ENCODE results near the gene PHACTR1. TPM values are rescaled to one million over a fixed set of nuclear protein-coding genes. Genes with fewer than 3 reads are reported as not detected.

Gene PHACTR1
- total RNA-seq, 2 donors from 2014 or later, result 2.8 to 6.3 TPM

GRCh38 chr6:13332349-13332706 is 615.8 kb downstream of the PHACTR1 start:
- Mint-ChIP-seq H3K4me1 (peaks cover 19% of the 10 kb centered on the region), H3K4me3 (no peak overlapping the region), H3K36me3 (ENCODE audit: low read depth) (no peaks in the 10 kb centered on the region), H3K27me3 (ENCODE audit: insufficient read depth) (no peaks in the 10 kb centered on the region), H3K27ac (no peak overlapping the region), H3K9me3 (no peaks in the 10 kb centered on the region)
- Histone ChIP-seq H3K4me1 (ENCODE audit: control insufficient read depth, insufficient read depth, low read length) (no peaks in the 10 kb centered on the region), H3K27me3 (ENCODE audit: control insufficient read depth, insufficient read depth, low read length, poor library complexity, severe bottlenecking) (no peaks in the 10 kb centered on the region), H3K4me3 (ENCODE audit: low read length) (no peak overlapping the region), H3K36me3 (ENCODE audit: control insufficient read depth, insufficient read depth, low read length) (no peaks in the 10 kb centered on the region), H3K27ac (ENCODE audit: low read depth, low read length) (no peak overlapping the region), H3K9ac (ENCODE audit: extremely low read depth, low read length, poor library complexity, severe bottlenecking) (no peak overlapping the region), H3K9me3 (ENCODE audit: control insufficient read depth, low read length) (no peaks in the 10 kb centered on the region)
- TF ChIP-seq CTCF (conservative IDR thresholded peaks at IDR 0.05), result no peak
- peak; percentile 26 for DNase-seq
- WGBS, 2 experiments (ENCODE audit: insufficient coverage in 1 of 2, insufficient read length in 1 of 2), result 91 to 92% methylated on average over 2 of the region's 2 CpGs

DNA sequence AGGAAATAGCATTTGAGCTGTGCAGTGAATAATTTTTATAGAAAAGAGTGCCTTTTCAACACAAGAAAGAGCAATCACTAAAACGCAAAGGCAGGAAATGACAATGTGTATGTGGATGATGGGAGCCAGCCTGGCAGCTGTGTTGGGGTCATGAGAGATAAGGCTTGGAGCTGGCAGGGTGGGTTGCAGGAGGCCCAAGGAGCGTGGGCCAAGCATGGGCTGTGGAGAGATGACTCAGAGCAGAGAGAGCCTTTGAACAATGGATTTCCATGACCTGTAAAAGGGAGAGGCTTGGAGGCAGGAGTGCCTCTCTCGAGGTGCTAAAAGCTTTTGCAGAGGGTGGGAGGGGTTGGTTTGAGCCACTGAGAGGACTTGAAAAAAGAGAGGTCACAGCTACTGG is 618.4 kb downstream of the PHACTR1 start:
- no peak overlapping the region for H3K4me3 Mint-ChIP-seq
- Histone ChIP-seq H3K27ac (ENCODE audit: low read depth, low read length) (no peak overlapping the region), H3K4me3 (ENCODE audit: low read length) (no peak overlapping the region), H3K27me3 (ENCODE audit: control insufficient read depth, insufficient read depth, low read length, poor library complexity, severe bottlenecking) (no peaks in the 10 kb centered on the region), H3K9me3 (ENCODE audit: control insufficient read depth, low read length) (no peaks in the 10 kb centered on the region), H3K9ac (ENCODE audit: extremely low read depth, low read length, poor library complexity, severe bottlenecking) (no peak overlapping the region), H3K36me3 (ENCODE audit: control insufficient read depth, insufficient read depth, low read length) (no peaks in the 10 kb centered on the region), H3K4me1 (ENCODE audit: control insufficient read depth, insufficient read depth, low read length) (no peaks in the 10 kb centered on the region)
- DNase-seq, result peak; percentile 71
- no peak overlapping the region for H3K27ac Mint-ChIP-seq
- TF ChIP-seq CTCF (conservative IDR thresholded peaks at IDR 0.05), result no peak
- no peaks in the 10 kb centered on the region for H3K9me3 Mint-ChIP-seq
- peaks cover 2% of the 10 kb centered on the region for H3K27me3 Mint-ChIP-seq (ENCODE audit: insufficient read depth)
- H3K36me3 Mint-ChIP-seq (ENCODE audit: low read depth), result no peaks in the 10 kb centered on the region
- H3K4me1 Mint-ChIP-seq, result peaks cover 14% of the 10 kb centered on the region
- WGBS, 2 experiments (ENCODE audit: insufficient coverage in 1 of 2, insufficient read length in 1 of 2), result 63 to 64% methylated on average over 2 to 3 of the region's 3 CpGs

DNA sequence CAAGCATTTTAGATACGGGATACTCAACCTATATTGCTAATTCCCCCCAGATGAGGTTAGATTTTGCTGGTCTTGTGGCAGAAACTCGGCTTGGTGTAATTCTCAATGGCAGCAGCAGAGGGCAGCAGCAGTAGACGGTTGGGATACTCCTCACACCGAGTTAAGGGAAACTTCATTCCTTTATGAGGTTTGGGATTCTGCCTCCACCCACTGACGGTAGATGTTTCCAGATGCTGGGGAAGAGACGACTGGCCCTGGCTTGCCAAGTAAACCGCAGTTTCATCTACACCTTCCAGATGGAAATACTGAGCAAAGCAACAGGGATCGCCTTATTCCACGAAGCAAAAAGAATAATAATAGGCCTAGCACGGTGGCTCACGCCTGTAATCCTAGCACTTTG is 620.0 kb downstream of the PHACTR1 start:
- Histone ChIP-seq H3K27ac (ENCODE audit: low read depth, low read length) (no peak overlapping the region), H3K9me3 (ENCODE audit: control insufficient read depth, low read length) (no peaks in the 10 kb centered on the region), H3K36me3 (ENCODE audit: control insufficient read depth, insufficient read depth, low read length) (no peaks in the 10 kb centered on the region), H3K9ac (ENCODE audit: extremely low read depth, low read length, poor library complexity, severe bottlenecking) (no peak overlapping the region), H3K27me3 (ENCODE audit: control insufficient read depth, insufficient read depth, low read length, poor library complexity, severe bottlenecking) (no peaks in the 10 kb centered on the region), H3K4me3 (ENCODE audit: low read length) (no peak overlapping the region), H3K4me1 (ENCODE audit: control insufficient read depth, insufficient read depth, low read length) (no peaks in the 10 kb centered on the region)
- H3K4me1 Mint-ChIP-seq, result peaks cover 13% of the 10 kb centered on the region
- no peaks in the 10 kb centered on the region for H3K36me3 Mint-ChIP-seq (ENCODE audit: low read depth)
- WGBS, 2 experiments (ENCODE audit: insufficient coverage in 1 of 2, insufficient read length in 1 of 2), result 40 to 42% methylated on average over 11 of the region's 11 CpGs
- peak; percentile 97 for DNase-seq
- no peak overlapping the region for H3K27ac Mint-ChIP-seq
- H3K9me3 Mint-ChIP-seq, result peaks cover 2% of the 10 kb centered on the region
- no peak overlapping the region for H3K4me3 Mint-ChIP-seq
- TF ChIP-seq CTCF (conservative IDR thresholded peaks at IDR 0.05), result peak; percentile 94
- peaks cover 2% of the 10 kb centered on the region for H3K27me3 Mint-ChIP-seq (ENCODE audit: insufficient read depth)
